ENCODE results near the gene GDF10.

GRCh38 chr10:47288916-47289495 is 11.0 kb upstream of the GDF10 start:
- TF ChIP-seq CTCF (IDR thresholded peaks at IDR 0.05) (no peak), EZH2 (IDR thresholded peaks at IDR 0.05; ENCODE audit: borderline replicate concordance, insufficient read depth, low read depth, low read length, poor library complexity, severe bottlenecking) (no peak)
